ENCODE data around the gene TRAFD1. TPM values are rescaled to one million over a fixed set of nuclear protein-coding genes. Genes with fewer than 3 reads are reported as not detected.

The TRAFD1 gene
- total RNA-seq, 4 donors from 2014 or later, result 44.6 to 88.1 (median 54.6) TPM

DNA sequence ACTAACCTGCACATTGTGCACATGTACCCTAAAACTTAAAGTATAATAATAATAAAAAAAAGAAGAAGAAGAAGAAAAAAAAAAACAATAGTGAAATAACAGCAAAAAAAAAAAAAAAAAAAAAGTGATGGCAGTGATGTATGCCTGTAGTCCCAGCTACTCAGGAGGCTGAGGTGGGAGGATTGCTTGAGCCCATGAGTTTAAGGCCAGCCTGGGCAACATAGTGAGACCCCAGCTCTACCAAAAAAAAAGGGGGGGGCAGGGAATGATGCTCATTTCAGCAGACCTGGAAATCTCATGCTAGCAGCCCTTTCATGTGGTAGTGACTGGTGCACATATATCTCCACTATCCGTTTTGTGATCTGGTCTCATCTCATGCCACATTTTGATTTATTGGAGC lies 20.8 kb downstream of the TRAFD1 start:
- TF ChIP-seq EP300 (IDR thresholded peaks at IDR 0.05) (no peak), POLR2A (IDR thresholded peaks at IDR 0.05) (no peak), POLR2AphosphoS5 (IDR thresholded peaks at IDR 0.05) (no peak)
- TF ChIP-seq, protein P1, sequence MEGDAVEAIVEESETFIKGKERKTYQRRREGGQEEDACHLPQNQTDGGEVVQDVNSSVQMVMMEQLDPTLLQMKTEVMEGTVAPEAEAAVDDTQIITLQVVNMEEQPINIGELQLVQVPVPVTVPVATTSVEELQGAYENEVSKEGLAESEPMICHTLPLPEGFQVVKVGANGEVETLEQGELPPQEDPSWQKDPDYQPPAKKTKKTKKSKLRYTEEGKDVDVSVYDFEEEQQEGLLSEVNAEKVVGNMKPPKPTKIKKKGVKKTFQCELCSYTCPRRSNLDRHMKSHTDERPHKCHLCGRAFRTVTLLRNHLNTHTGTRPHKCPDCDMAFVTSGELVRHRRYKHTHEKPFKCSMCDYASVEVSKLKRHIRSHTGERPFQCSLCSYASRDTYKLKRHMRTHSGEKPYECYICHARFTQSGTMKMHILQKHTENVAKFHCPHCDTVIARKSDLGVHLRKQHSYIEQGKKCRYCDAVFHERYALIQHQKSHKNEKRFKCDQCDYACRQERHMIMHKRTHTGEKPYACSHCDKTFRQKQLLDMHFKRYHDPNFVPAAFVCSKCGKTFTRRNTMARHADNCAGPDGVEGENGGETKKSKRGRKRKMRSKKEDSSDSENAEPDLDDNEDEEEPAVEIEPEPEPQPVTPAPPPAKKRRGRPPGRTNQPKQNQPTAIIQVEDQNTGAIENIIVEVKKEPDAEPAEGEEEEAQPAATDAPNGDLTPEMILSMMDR (IDR thresholded peaks at IDR 0.05), result no peak
- Histone ChIP-seq H3K9me3 (no peaks in the 10 kb centered on the region), H3K4me3 (no peak overlapping the region), H3K27ac (no peak overlapping the region), H3K4me1 (no peaks in the 10 kb centered on the region), H3K36me3 (peaks cover 90% of the 10 kb centered on the region), H3K27me3 (no peaks in the 10 kb centered on the region)
- DNase-seq (ENCODE audit: low spot score in 2 of 2), result no peak
- WGBS, result 81% methylated on average over 1 of the region's 1 CpG

DNA sequence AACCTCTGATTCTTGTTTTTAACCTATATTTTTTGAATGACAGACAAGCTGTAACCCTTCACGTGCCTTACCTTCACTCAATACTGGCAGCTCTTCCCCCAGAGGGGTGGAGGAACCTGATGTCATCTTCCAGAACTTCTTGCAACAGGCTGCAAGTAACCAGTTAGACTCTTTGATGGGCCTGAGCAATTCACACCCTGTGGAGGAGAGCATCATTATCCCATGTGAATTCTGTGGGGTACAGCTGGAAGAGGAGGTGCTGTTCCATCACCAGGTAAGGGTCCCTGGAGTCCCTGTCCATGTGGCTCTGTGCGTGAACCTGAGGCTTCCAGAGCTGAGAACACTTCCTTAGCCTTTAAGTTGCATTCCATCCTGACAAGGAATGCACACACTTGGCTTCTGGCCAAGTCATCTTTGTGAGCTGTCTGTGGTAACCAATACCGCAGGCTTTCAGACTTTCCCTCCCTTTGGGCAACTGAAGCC lies 22.7 kb downstream of the TRAFD1 start:
- Histone ChIP-seq H3K27ac (no peak overlapping the region), H3K36me3 (peaks cover 90% of the 10 kb centered on the region), H3K9me3 (no peaks in the 10 kb centered on the region), H3K4me3 (no peak overlapping the region), H3K4me1 (no peaks in the 10 kb centered on the region), H3K27me3 (no peaks in the 10 kb centered on the region)
- no peak for TF ChIP-seq EP300 (IDR thresholded peaks at IDR 0.05)
- no peak for TF ChIP-seq POLR2AphosphoS5 (IDR thresholded peaks at IDR 0.05)
- TF ChIP-seq, protein P1 (IDR thresholded peaks at IDR 0.05), result no peak
- no peak for TF ChIP-seq POLR2A (IDR thresholded peaks at IDR 0.05)
- no peak for DNase-seq (ENCODE audit: low spot score in 2 of 2)
- 73% methylated on average over 3 of the region's 3 CpGs for WGBS

DNA sequence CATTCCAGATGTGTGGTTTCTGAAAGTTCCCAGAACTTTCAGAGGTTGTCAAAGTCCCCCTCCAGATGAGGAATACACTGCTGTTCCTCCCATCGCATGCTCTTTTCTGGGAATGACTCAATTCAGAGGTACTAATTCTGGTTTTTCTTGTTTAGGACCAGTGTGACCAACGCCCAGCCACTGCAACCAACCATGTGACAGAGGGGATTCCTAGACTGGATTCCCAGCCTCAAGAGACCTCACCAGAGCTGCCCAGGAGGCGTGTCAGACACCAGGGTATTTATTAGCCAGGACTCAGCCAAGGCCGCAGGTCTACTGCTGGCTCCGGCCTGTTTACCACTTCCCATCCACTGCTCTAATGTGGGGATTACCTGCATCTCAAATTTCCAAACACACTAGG lies 24.2 kb downstream of the TRAFD1 start:
- Histone ChIP-seq H3K9me3 (no peaks in the 10 kb centered on the region), H3K27me3 (no peaks in the 10 kb centered on the region), H3K27ac (no peak overlapping the region), H3K36me3 (peaks cover 92% of the 10 kb centered on the region), H3K4me1 (no peaks in the 10 kb centered on the region), H3K4me3 (no peak overlapping the region)
- 91% methylated on average over 5 of the region's 5 CpGs for WGBS
- DNase-seq (ENCODE audit: low spot score in 2 of 2), result no peak
- TF ChIP-seq EP300 (IDR thresholded peaks at IDR 0.05) (no peak), POLR2A (IDR thresholded peaks at IDR 0.05) (no peak), POLR2AphosphoS5 (IDR thresholded peaks at IDR 0.05) (no peak)
- TF ChIP-seq, protein P1 (IDR thresholded peaks at IDR 0.05), result no peak

DNA sequence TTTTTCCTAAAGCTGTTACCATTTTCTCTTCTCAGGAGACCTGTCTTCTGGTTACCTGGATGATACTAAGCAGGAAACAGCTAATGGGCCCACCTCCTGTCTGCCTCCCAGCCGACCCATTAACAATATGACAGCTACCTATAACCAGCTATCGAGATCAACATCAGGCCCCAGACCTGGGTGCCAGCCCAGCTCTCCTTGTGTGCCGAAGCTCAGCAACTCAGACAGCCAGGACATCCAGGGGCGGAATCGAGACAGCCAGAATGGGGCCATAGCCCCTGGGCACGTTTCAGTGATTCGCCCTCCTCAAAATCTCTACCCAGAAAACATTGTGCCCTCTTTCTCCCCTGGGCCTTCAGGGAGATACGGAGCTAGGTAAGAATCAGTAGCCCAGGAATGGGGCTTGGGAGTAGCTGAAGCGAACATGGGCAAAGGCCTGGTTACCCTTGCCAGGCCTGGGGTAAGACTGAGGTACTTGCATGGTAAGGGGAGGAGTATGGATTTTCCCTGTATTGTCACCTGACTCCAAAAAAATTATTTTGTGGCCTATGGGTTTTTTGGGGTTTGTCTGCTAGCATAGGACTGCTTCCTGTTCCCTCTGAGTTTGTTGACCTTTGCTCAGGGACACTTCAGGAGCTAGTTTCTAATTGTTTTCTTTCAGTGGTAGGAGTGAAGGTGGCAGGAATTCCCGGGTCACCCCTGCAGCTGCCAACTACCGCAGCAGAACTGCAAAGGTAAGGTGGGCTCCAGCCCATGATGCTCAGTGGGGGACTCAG lies 26.6 kb downstream of the TRAFD1 start:
- 84% methylated on average over 8 of the region's 11 CpGs for WGBS
- Histone ChIP-seq H3K4me1 (no peaks in the 10 kb centered on the region), H3K27me3 (no peaks in the 10 kb centered on the region), H3K4me3 (no peak overlapping the region), H3K36me3 (peaks cover 73% of the 10 kb centered on the region), H3K27ac (no peak overlapping the region), H3K9me3 (peaks cover 4% of the 10 kb centered on the region)
- DNase-seq (ENCODE audit: low spot score in 2 of 2), result no peak
- TF ChIP-seq EP300 (IDR thresholded peaks at IDR 0.05), result no peak
- TF ChIP-seq POLR2A (IDR thresholded peaks at IDR 0.05), result no peak
- TF ChIP-seq POLR2AphosphoS5 (IDR thresholded peaks at IDR 0.05), result no peak

- Histone ChIP-seq H3K36me3 (peaks cover 76% of the 10 kb centered on the region), H3K4me3 (no peak overlapping the region), H3K9me3 (peaks cover 7% of the 10 kb centered on the region), H3K27ac (no peak overlapping the region), H3K27me3 (no peaks in the 10 kb centered on the region), H3K4me1 (no peaks in the 10 kb centered on the region)
- no peak for DNase-seq (ENCODE audit: low spot score in 2 of 2)
- TF ChIP-seq EP300 (IDR thresholded peaks at IDR 0.05) (no peak), POLR2A (IDR thresholded peaks at IDR 0.05) (no peak), POLR2AphosphoS5 (IDR thresholded peaks at IDR 0.05) (no peak)
- TF ChIP-seq, protein P1 (IDR thresholded peaks at IDR 0.05), result no peak
- 83% methylated on average over 8 of the region's 11 CpGs for WGBS
Observed at GRCh38 chr12:112153181-112153892, 28.0 kb downstream of the TRAFD1 start.

Measured in suprapubic skin (tissue), 4 donors.